IMR-90 (cell line): Measurements from ENCODE around the gene UGT2A2. TPM values are rescaled to one million over a fixed set of nuclear protein-coding genes. Genes with fewer than 3 reads are reported as not detected.

Experiments used
- ATAC-seq: fragments of 200-7000 bp; cut with Tn5 transposase; 2 replicates; pipeline ENCODE4 v1.9.1; 2020; ENCODE audit warnings: low read depth, mild to moderate bottlenecking, moderate library complexity
- Bru-seq: library from RNA; stranded (reverse); fragments of 400-500 nt; gene quantifications from one replicate; lab custom pipeline; 2021; lab: Mats Ljungman, UMichigan
- BruChase-seq, 2 experiments: library from RNA; stranded (reverse); fragments of 400-500 nt; gene quantifications; one replicate each; lab custom pipeline; 2021; lab: Mats Ljungman, UMichigan
- BruUV-seq: library from RNA; stranded (reverse); fragments of 400-500 nt; replicated peaks from 2 replicates; lab custom pipeline; 2021; lab: Mats Ljungman, UMichigan
- CTCF ChIA-PET: fragments of 300-600 bp; formaldehyde crosslinking; extraction: SDS; loops from one replicate; lab custom pipeline; 2021; ENCODE audit warnings: antibody characterized with exemption; lab: Yijun Ruan, JAX
- POLR2A ChIA-PET: fragments of 300-600 bp; sonication (Branson Sonifier 250); formaldehyde crosslinking; loops from one replicate; lab custom pipeline; 2022; ENCODE audit warnings: antibody characterized with exemption; ENCODE audit not compliant: unreplicated experiment; lab: Charles Lee
- DNase-seq: peaks from one replicate; pipeline ENCODE4 v3.0.0; 2013
- H2AFZ ChIP-seq: replicated peaks from 2 replicates; pipeline ENCODE3; 2013; ENCODE audit warnings: low read length, mild to moderate bottlenecking; ENCODE audit not compliant: poor library complexity
- H2AK5ac ChIP-seq: 2 replicates; pipeline ENCODE4 v1.6.1; 2013; ENCODE audit warnings: low read depth, low read length, inconsistent platforms
- H2AK9ac ChIP-seq: replicated peaks from 2 replicates; pipeline ENCODE3; 2013; ENCODE audit warnings: mild to moderate bottlenecking, low read depth, low read length, moderate library complexity; ENCODE audit not compliant: poor library complexity
- H2BK120ac ChIP-seq: 2 replicates; pipeline ENCODE4 v1.6.1; 2013; ENCODE audit warnings: low read depth, low read length, inconsistent platforms
- H2BK15ac ChIP-seq: 3 replicates; pipeline ENCODE4 v1.6.1; 2013; ENCODE audit warnings: low read depth, low read length, inconsistent platforms
- H2BK20ac ChIP-seq: 2 replicates; pipeline ENCODE4 v1.6.1; 2013; ENCODE audit warnings: low read depth, mild to moderate bottlenecking, inconsistent platforms, low read length, moderate library complexity
- H2BK5ac ChIP-seq: 2 replicates; pipeline ENCODE4 v1.6.1; 2013; ENCODE audit warnings: mild to moderate bottlenecking, low read depth, low read length, inconsistent platforms; ENCODE audit not compliant: poor library complexity, severe bottlenecking
- H3K14ac ChIP-seq: replicated peaks from 2 replicates; pipeline ENCODE4 v1.6.1; 2013; ENCODE audit warnings: low read depth, low read length, inconsistent platforms
- H3K18ac ChIP-seq: 2 replicates; pipeline ENCODE4 v1.6.1; 2013; ENCODE audit warnings: low read depth, low read length, control low read depth
- H3K23ac ChIP-seq: 2 replicates; pipeline ENCODE4 v1.6.1; 2013; ENCODE audit warnings: low read depth, low read length, inconsistent platforms
- H3K27ac ChIP-seq: 2 replicates; pipeline ENCODE4 v1.5.1; 2013; ENCODE audit warnings: mild to moderate bottlenecking, control low read depth, low read length; ENCODE audit not compliant: insufficient read depth
- H3K27me3 ChIP-seq: 2 replicates; pipeline ENCODE4 v1.6.1; 2013; ENCODE audit warnings: low read length; ENCODE audit not compliant: control insufficient read depth, insufficient read depth
- H3K36me3 ChIP-seq: 2 replicates; pipeline ENCODE4 v1.6.1; 2013; ENCODE audit warnings: low read length, mixed read lengths; ENCODE audit not compliant: control insufficient read depth, insufficient read depth
- H3K4ac ChIP-seq: 2 replicates; pipeline ENCODE4 v1.6.1; 2013; ENCODE audit warnings: low read depth, low read length, inconsistent platforms
- H3K4me1 ChIP-seq: 2 replicates; pipeline ENCODE4 v1.6.1; 2013; ENCODE audit warnings: low read length, mixed read lengths; ENCODE audit not compliant: control insufficient read depth, insufficient read depth
- H3K4me2 ChIP-seq: 2 replicates; pipeline ENCODE4 v1.6.1; 2013; ENCODE audit warnings: low read depth, mild to moderate bottlenecking, control low read depth, low read length, moderate library complexity
- H3K4me3 ChIP-seq: 2 replicates; pipeline ENCODE4 v1.5.1; 2013; ENCODE audit warnings: low read depth, mild to moderate bottlenecking, control low read depth, low read length, moderate library complexity; ENCODE audit not compliant: insufficient read depth
- H3K56ac ChIP-seq: 2 replicates; pipeline ENCODE4 v1.6.1; 2013; ENCODE audit warnings: low read length, inconsistent platforms; ENCODE audit not compliant: insufficient read depth; ENCODE audit errors: extremely low read depth
- H3K79me1 ChIP-seq, 2 experiments: 2 replicates each; pipeline ENCODE4 v1.6.1; 2013; ENCODE audit warnings: low read length in 2 of 2, inconsistent platforms in 1 of 2, low read depth in 1 of 2
- H3K9ac ChIP-seq: 2 replicates; pipeline ENCODE4 v1.6.1; 2013; ENCODE audit warnings: low read depth, low read length, control low read depth
- H3K9me1 ChIP-seq: 2 replicates; pipeline ENCODE4 v1.6.1; 2013; ENCODE audit warnings: low read length, inconsistent platforms; ENCODE audit not compliant: insufficient read depth
- H3K9me3 ChIP-seq: 2 replicates; pipeline ENCODE4 v1.6.1; 2013; ENCODE audit warnings: low read length; ENCODE audit not compliant: control insufficient read depth, insufficient read depth
- H4K20me1 ChIP-seq: 2 replicates; pipeline ENCODE4 v1.6.1; 2013; ENCODE audit warnings: low read length, inconsistent platforms; ENCODE audit not compliant: insufficient read depth
- H4K5ac ChIP-seq: 2 replicates; pipeline ENCODE4 v1.6.1; 2013; ENCODE audit warnings: mild to moderate bottlenecking, low read depth, low read length, control low read depth
- H4K8ac ChIP-seq, 2 experiments: 2 replicates each; pipeline ENCODE4 v1.6.1; 2013; ENCODE audit warnings: low read depth in 2 of 2, low read length in 2 of 2, control low read depth in 1 of 2, inconsistent platforms in 1 of 2
- H4K91ac ChIP-seq: 2 replicates; pipeline ENCODE4 v1.6.1; 2013; ENCODE audit warnings: low read depth, low read length, inconsistent platforms; ENCODE audit not compliant: insufficient read depth
- CEBPB ChIP-seq: IDR thresholded peaks from 2 replicates; pipeline ENCODE4 v1.6.1; 2012; ENCODE audit warnings: low read depth, low read length, improper control_type of control experiment
- CHD1 ChIP-seq: IDR thresholded peaks from 2 replicates; pipeline ENCODE4 v1.6.1; 2012; ENCODE audit warnings: low read depth, low read length, improper control_type of control experiment
- MAFK ChIP-seq: IDR thresholded peaks from 2 replicates; pipeline ENCODE4 v1.6.1; 2012; ENCODE audit warnings: low read depth, low read length, improper control_type of control experiment
- MXI1 ChIP-seq: IDR thresholded peaks from 2 replicates; pipeline ENCODE4 v1.6.1; 2012; ENCODE audit warnings: low read depth, mild to moderate bottlenecking, low read length, moderate library complexity, borderline replicate concordance
- NFE2L2 ChIP-seq: fragments of 150-350 bp; IDR thresholded peaks from 2 replicates; pipeline ENCODE4 v1.6.1; 2016; ENCODE audit warnings: low read depth, mild to moderate bottlenecking, low read length
- POLR2A ChIP-seq: IDR thresholded peaks from 2 replicates; pipeline ENCODE4 v1.6.1; 2012; ENCODE audit warnings: mild to moderate bottlenecking, low read depth, low read length
- RAD21 ChIP-seq: IDR thresholded peaks from 2 replicates; pipeline ENCODE4 v1.6.1; 2012; ENCODE audit warnings: low read length, improper control_type of control experiment
- RCOR1 ChIP-seq: IDR thresholded peaks from 2 replicates; pipeline ENCODE4 v1.6.1; 2012; ENCODE audit warnings: mild to moderate bottlenecking, low read length, improper control_type of control experiment; ENCODE audit not compliant: insufficient replicate concordance
- WGBS, 2 experiments: methylation state at CpG; one replicate each; pipeline versions ENCODE4 v1.1.5 to v1.1.7; 2013; ENCODE audit warnings: missing lambda C conversion rate in 2 of 2; ENCODE audit not compliant: insufficient read length in 1 of 2; ENCODE audit errors: extremely low coverage in 2 of 2; 5-methylcytosine and 5-hydroxymethylcytosine counted together
- dilution Hi-C: fragments of 300-500 bp; cut with HindIII; formaldehyde crosslinking; loops from one replicate; pipeline ENCODE4 v1.14.3; 2018; ENCODE audit warnings: low sequenced_read_pairs; ENCODE audit not compliant: unreplicated experiment
- in situ Hi-C: fragments of 300-500 bp; cut with MboI; formaldehyde crosslinking; loops from 3 replicates; pipeline ENCODE4 v1.14.3; 2019; ENCODE audit warnings: low sequenced_read_pairs, inconsistent platforms, mixed read lengths
- intact Hi-C: fragments of 100-400 bp; cut with micrococcal nuclease; formaldehyde crosslinking; loops from 2 replicates; pipeline ENCODE4 v1.10.0; 2022
- long read RNA-seq: library from polyadenylated mRNA; unstranded; transcript quantifications from one replicate; pipeline ENCODE4 v2.0.0, GENCODE V29; 2021; ENCODE audit not compliant: unreplicated experiment
- polyA plus RNA-seq, 3 experiments: library from polyadenylated mRNA; depleted of rRNA; stranded (reverse); fragments of >200 nt; gene quantifications; 2 replicates each; pipeline ENCODE4 v1.2.3, GENCODE V29; 2012; ENCODE audit warnings: low replicate concordance in 1 of 3
- total RNA-seq: library from RNA; depleted of rRNA; stranded (reverse); fragments of >200 nt; gene quantifications from 2 replicates; pipeline ENCODE4 v1.2.3, GENCODE V29; 2012; rRNA removed
- TF ChIP-seq, protein P1 (sequence below): fragments of 150-350 bp; IDR thresholded peaks from 2 replicates; pipeline ENCODE4 v1.6.1; 2016; ENCODE audit warnings: low read depth, mild to moderate bottlenecking, low read length, moderate library complexity, borderline replicate concordance
- TF ChIP-seq, protein P2 (sequence below): fragments of 150-350 bp; IDR thresholded peaks from 2 replicates; pipeline ENCODE4 v1.6.1; 2017; ENCODE audit warnings: mild to moderate bottlenecking, antibody characterized with exemption, low read length, low read depth
- TF ChIP-seq, protein P3 (sequence below): conservative IDR thresholded peaks from 2 replicates; pipeline ENCODE4 v1.5.1; 2012; ENCODE audit warnings: mild to moderate bottlenecking, low read depth, low read length, improper control_type of control experiment

UGT2A2 gene
- total RNA-seq (not detected in 2 replicates), polyA plus RNA-seq (2012; rRNA removed) (not detected in 2 replicates), Bru-seq, nascent RNA (not detected), BruChase-seq, experiment 1, labeled RNA remaining after a 6-hour chase (not detected), BruChase-seq, experiment 2, labeled RNA remaining after a 2-hour chase (not detected)
- not detected in 2 replicates for polyA plus RNA-seq (2012; cell fraction: cytosol; rRNA removed)
- not detected in 2 replicates for polyA plus RNA-seq (2012; cell fraction: nucleus; rRNA removed; ENCODE audit: low replicate concordance)
- long read RNA-seq, result 0 reads

DNA sequence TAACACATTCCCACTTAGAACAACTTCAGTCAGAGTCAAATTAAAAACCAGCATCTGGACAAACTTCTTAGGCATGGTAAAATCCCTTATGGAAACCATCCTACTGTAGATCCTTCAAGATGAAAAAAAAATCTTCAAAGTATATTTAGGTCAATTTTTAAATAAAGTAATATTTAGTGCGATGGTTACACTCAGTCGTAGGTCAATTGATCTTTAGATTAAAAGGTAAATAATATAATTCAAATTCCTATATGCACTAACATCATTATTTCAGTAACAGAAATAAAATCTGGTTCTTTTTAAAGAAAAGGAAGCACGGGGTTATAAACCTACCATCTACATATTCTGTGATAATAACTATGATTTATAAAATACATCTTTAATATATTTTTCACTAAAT lies at the start of gene UGT2A2:
Gene UGT2A2 (minus strand): TSS at position 101 of the 400 bp plus-strand sequence. CDS start 2 bp downstream, at position 99.
- in situ Hi-C loops, result no loop called here
- BruUV-seq, result no TSS peak

More for the DNA sequence above, at the start of gene UGT2A2:
- H3K27me3 ChIP-seq, result no peaks in the 10 kb centered on the region
- H2BK20ac ChIP-seq, result no peak within 1 kb of the TSS
- H3K4me2 ChIP-seq, result no peak within 1 kb of the TSS
- H3K14ac ChIP-seq, result no peak within 1 kb of the TSS
- no peak within 1 kb of the TSS for H3K23ac ChIP-seq
- WGBS, 2 experiments, result no CpG with 5 or more reads among the region's 3 CpGs
- intact Hi-C loops (no loop called here), dilution Hi-C loops (no loop called here)
- no peak for DNase-seq
- H4K91ac ChIP-seq, result no peak within 1 kb of the TSS
- H3K9me3 ChIP-seq, result no peaks in the 10 kb centered on the region
- no peak for ATAC-seq
- no peak within 1 kb of the TSS for H4K5ac ChIP-seq
- no peak within 1 kb of the TSS for H3K9ac ChIP-seq
- no peak within 1 kb of the TSS for H2BK15ac ChIP-seq
- no peak within 1 kb of the TSS for H3K18ac ChIP-seq
- TF ChIP-seq, protein P1, sequence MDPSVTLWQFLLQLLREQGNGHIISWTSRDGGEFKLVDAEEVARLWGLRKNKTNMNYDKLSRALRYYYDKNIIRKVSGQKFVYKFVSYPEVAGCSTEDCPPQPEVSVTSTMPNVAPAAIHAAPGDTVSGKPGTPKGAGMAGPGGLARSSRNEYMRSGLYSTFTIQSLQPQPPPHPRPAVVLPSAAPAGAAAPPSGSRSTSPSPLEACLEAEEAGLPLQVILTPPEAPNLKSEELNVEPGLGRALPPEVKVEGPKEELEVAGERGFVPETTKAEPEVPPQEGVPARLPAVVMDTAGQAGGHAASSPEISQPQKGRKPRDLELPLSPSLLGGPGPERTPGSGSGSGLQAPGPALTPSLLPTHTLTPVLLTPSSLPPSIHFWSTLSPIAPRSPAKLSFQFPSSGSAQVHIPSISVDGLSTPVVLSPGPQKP, result no peak
- TF ChIP-seq MAFK (no peak), NFE2L2 (no peak), CEBPB (no peak), RAD21 (no peak), POLR2A (no peak), RCOR1 (no peak), CHD1 (no peak), MXI1 (no peak)
- TF ChIP-seq, protein P2, sequence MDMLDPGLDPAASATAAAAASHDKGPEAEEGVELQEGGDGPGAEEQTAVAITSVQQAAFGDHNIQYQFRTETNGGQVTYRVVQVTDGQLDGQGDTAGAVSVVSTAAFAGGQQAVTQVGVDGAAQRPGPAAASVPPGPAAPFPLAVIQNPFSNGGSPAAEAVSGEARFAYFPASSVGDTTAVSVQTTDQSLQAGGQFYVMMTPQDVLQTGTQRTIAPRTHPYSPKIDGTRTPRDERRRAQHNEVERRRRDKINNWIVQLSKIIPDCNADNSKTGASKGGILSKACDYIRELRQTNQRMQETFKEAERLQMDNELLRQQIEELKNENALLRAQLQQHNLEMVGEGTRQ, result no peak
- TF ChIP-seq, protein P3, sequence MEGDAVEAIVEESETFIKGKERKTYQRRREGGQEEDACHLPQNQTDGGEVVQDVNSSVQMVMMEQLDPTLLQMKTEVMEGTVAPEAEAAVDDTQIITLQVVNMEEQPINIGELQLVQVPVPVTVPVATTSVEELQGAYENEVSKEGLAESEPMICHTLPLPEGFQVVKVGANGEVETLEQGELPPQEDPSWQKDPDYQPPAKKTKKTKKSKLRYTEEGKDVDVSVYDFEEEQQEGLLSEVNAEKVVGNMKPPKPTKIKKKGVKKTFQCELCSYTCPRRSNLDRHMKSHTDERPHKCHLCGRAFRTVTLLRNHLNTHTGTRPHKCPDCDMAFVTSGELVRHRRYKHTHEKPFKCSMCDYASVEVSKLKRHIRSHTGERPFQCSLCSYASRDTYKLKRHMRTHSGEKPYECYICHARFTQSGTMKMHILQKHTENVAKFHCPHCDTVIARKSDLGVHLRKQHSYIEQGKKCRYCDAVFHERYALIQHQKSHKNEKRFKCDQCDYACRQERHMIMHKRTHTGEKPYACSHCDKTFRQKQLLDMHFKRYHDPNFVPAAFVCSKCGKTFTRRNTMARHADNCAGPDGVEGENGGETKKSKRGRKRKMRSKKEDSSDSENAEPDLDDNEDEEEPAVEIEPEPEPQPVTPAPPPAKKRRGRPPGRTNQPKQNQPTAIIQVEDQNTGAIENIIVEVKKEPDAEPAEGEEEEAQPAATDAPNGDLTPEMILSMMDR, result no peak
- H2AK9ac ChIP-seq, result no peak within 1 kb of the TSS
- no peaks in the 10 kb centered on the region for H3K4me1 ChIP-seq
- no peak within 1 kb of the TSS for H3K27ac ChIP-seq
- ChIA-PET CTCF (no interaction called here), POLR2A (no interaction called here)
- H3K56ac ChIP-seq, result no peak within 1 kb of the TSS
- no peaks in the 10 kb centered on the region for H3K36me3 ChIP-seq
- no peak within 1 kb of the TSS for H2BK5ac ChIP-seq
- no peak within 1 kb of the TSS for H3K4me3 ChIP-seq
- H2AK5ac ChIP-seq, result no peak within 1 kb of the TSS
- no peak within 1 kb of the TSS for H4K8ac ChIP-seq
- H3K4ac ChIP-seq, result no peak within 1 kb of the TSS
- no peaks in the 10 kb centered on the region for H4K20me1 ChIP-seq
- H3K79me1 ChIP-seq, result no peaks in the 10 kb centered on the region
- H2AFZ ChIP-seq, result no peak within 1 kb of the TSS
- H2BK120ac ChIP-seq, result no peak within 1 kb of the TSS
- H3K9me1 ChIP-seq, result no peaks in the 10 kb centered on the region
